Astrocyte (in vitro differentiated cells and primary cell): ENCODE results near the gene CDX2. TPM values are rescaled to one million over a fixed set of nuclear protein-coding genes. Genes with fewer than 3 reads are reported as not detected.

ENCODE experiments used
- DNase-seq: peaks from one replicate; pipeline ENCODE4 v3.0.0-alpha.2; 2010; ENCODE audit warnings: low read depth
- FAIRE-seq: peaks from 2 replicates; lab custom pipeline; 2011; peaks lifted over from hg19 to GRCh38; lab: Jason Lieb, UNC
- H2AFZ ChIP-seq: 2 replicates; pipeline ENCODE4 v1.6.0; 2012; ENCODE audit warnings: low read depth, low read length, inconsistent platforms
- H3K27ac ChIP-seq: 2 replicates; pipeline ENCODE4 v1.5.1; 2011; ENCODE audit warnings: low read depth, low read length, inconsistent platforms
- H3K27me3 ChIP-seq: 2 replicates; pipeline ENCODE4 v1.6.0; 2011; ENCODE audit warnings: low read length, inconsistent platforms; ENCODE audit not compliant: insufficient read depth
- H3K36me3 ChIP-seq: 2 replicates; pipeline ENCODE4 v1.5.1; 2011; ENCODE audit warnings: low read length, inconsistent platforms; ENCODE audit not compliant: insufficient read depth
- H3K4me1 ChIP-seq: 2 replicates; pipeline ENCODE4 v1.5.1; 2011; ENCODE audit warnings: low read length, inconsistent platforms; ENCODE audit not compliant: insufficient read depth
- H3K4me2 ChIP-seq: 2 replicates; pipeline ENCODE4 v1.6.0; 2012; ENCODE audit warnings: low read length, inconsistent platforms
- H3K4me3 ChIP-seq: 2 replicates; pipeline ENCODE4 v1.5.1; 2011; ENCODE audit warnings: low read depth, mild to moderate bottlenecking, low read length, inconsistent platforms; ENCODE audit not compliant: insufficient read depth
- H3K79me2 ChIP-seq: 2 replicates; pipeline ENCODE4 v1.6.0; 2012; ENCODE audit warnings: mild to moderate bottlenecking, low read length, inconsistent platforms; ENCODE audit not compliant: insufficient read depth
- H3K9ac ChIP-seq: 2 replicates; pipeline ENCODE4 v1.6.0; 2012; ENCODE audit warnings: mild to moderate bottlenecking, low read length, inconsistent platforms
- H3K9me3 ChIP-seq: 2 replicates; pipeline ENCODE4 v1.5.1; 2012; ENCODE audit warnings: low read depth, mild to moderate bottlenecking, low read length, inconsistent platforms; ENCODE audit not compliant: insufficient read depth
- H4K20me1 ChIP-seq: 2 replicates; pipeline ENCODE4 v1.6.0; 2012; ENCODE audit warnings: low read length, inconsistent platforms; ENCODE audit not compliant: insufficient read depth
- H3K27ac Mint-ChIP-seq: one replicate; pipeline ENCODE4 v1.8.0; 2021; ENCODE audit warnings: mild to moderate bottlenecking, mixed read lengths; ENCODE audit not compliant: unreplicated experiment
- H3K27me3 Mint-ChIP-seq: one replicate; pipeline ENCODE4 v1.8.0; 2021; ENCODE audit warnings: low read depth, mixed read lengths; ENCODE audit not compliant: unreplicated experiment
- H3K36me3 Mint-ChIP-seq: one replicate; pipeline ENCODE4 v1.8.0; 2021; ENCODE audit warnings: low read depth, mixed read lengths; ENCODE audit not compliant: unreplicated experiment
- H3K4me1 Mint-ChIP-seq: one replicate; pipeline ENCODE4 v1.8.0; 2021; ENCODE audit warnings: low read depth, mixed read lengths; ENCODE audit not compliant: unreplicated experiment
- H3K4me3 Mint-ChIP-seq: one replicate; pipeline ENCODE4 v1.8.0; 2021; ENCODE audit warnings: mild to moderate bottlenecking, moderate library complexity, mixed read lengths; ENCODE audit not compliant: unreplicated experiment
- H3K9me3 Mint-ChIP-seq: one replicate; pipeline ENCODE4 v1.8.0; 2021; ENCODE audit warnings: mild to moderate bottlenecking, mixed read lengths; ENCODE audit not compliant: unreplicated experiment
- EZH2 ChIP-seq: IDR thresholded peaks from 2 replicates; pipeline ENCODE4 v1.6.1; 2012; ENCODE audit warnings: mild to moderate bottlenecking, low read length, inconsistent platforms; ENCODE audit not compliant: insufficient read depth
- total RNA-seq: library from RNA; stranded (reverse); gene quantifications from 2 replicates; pipeline ENCODE4 v1.2.1, GENCODE V29; 2021
- TF ChIP-seq, protein P1 (sequence below): IDR thresholded peaks from 2 replicates; pipeline ENCODE4 v1.5.1; 2011; ENCODE audit warnings: low read depth, mild to moderate bottlenecking, inconsistent platforms, low read length, moderate library complexity; ENCODE audit not compliant: insufficient read depth

Gene CDX2
- total RNA-seq, 1 donor from 2014 or later, result not detected

DNA sequence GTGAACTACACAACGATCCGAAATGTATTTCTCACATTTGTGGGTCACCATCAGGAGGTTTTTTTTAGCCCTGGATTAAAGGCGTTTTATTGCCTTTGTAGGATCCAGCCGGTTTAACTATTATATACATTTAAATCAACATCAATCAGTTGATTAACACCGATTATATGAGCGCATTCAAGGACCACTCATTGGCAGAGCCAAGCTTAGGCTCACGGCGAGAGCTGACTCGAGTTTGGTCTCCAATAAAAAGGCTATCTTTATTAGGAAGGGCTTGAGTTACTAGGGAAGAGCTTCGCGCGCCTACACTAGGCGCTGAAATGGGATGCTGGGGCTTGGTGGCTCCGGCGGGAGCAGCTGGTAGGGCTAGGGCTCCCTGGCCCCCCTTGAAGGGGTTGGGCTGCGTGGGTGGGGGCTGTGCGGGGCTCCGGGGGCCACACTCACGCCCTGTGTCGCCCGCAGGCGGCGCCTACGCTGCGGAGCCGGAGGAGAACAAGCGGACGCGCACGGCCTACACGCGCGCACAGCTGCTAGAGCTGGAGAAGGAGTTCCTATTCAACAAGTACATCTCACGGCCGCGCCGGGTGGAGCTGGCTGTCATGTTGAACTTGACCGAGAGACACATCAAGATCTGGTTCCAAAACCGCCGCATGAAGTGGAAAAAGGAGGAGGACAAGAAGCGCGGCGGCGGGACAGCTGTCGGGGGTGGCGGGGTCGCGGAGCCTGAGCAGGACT, 45.2 kb downstream of the CDX2 start:
- peaks cover 4% of the 10 kb centered on the region for H3K4me1 ChIP-seq
- H3K9me3 ChIP-seq, result no peaks in the 10 kb centered on the region
- H3K9ac ChIP-seq, result no peak overlapping the region
- H3K4me2 ChIP-seq, result no peak overlapping the region
- no peak overlapping the region for H3K27ac ChIP-seq
- FAIRE-seq (no peak), DNase-seq (no peak)
- Mint-ChIP-seq H3K27me3 (peaks cover 83% of the 10 kb centered on the region), H3K4me1 (no peaks in the 10 kb centered on the region), H3K4me3 (no peak overlapping the region), H3K36me3 (no peaks in the 10 kb centered on the region), H3K27ac (peak overlapping the region; percentile 66), H3K9me3 (peaks cover 27% of the 10 kb centered on the region)
- H2AFZ ChIP-seq, result no peak overlapping the region
- no peaks in the 10 kb centered on the region for H3K79me2 ChIP-seq
- TF ChIP-seq, protein P1, sequence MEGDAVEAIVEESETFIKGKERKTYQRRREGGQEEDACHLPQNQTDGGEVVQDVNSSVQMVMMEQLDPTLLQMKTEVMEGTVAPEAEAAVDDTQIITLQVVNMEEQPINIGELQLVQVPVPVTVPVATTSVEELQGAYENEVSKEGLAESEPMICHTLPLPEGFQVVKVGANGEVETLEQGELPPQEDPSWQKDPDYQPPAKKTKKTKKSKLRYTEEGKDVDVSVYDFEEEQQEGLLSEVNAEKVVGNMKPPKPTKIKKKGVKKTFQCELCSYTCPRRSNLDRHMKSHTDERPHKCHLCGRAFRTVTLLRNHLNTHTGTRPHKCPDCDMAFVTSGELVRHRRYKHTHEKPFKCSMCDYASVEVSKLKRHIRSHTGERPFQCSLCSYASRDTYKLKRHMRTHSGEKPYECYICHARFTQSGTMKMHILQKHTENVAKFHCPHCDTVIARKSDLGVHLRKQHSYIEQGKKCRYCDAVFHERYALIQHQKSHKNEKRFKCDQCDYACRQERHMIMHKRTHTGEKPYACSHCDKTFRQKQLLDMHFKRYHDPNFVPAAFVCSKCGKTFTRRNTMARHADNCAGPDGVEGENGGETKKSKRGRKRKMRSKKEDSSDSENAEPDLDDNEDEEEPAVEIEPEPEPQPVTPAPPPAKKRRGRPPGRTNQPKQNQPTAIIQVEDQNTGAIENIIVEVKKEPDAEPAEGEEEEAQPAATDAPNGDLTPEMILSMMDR, result no peak
- peak; percentile 66 for TF ChIP-seq EZH2
- H3K27me3 ChIP-seq, result peaks cover 93% of the 10 kb centered on the region
- no peak overlapping the region for H3K4me3 ChIP-seq
- H4K20me1 ChIP-seq, result no peaks in the 10 kb centered on the region
- H3K36me3 ChIP-seq, result no peaks in the 10 kb centered on the region

GRCh38 chr13:27922883-27923612, 46.1 kb downstream of the CDX2 start:
- Mint-ChIP-seq H3K4me3 (no peak overlapping the region), H3K4me1 (no peaks in the 10 kb centered on the region), H3K36me3 (no peaks in the 10 kb centered on the region), H3K27me3 (peaks cover 83% of the 10 kb centered on the region), H3K9me3 (peaks cover 30% of the 10 kb centered on the region), H3K27ac (peak overlapping the region; percentile 66)
- H3K4me2 ChIP-seq, result no peak overlapping the region
- H3K36me3 ChIP-seq, result no peaks in the 10 kb centered on the region
- H3K79me2 ChIP-seq, result no peaks in the 10 kb centered on the region
- DNase-seq, result no peak
- H4K20me1 ChIP-seq, result no peaks in the 10 kb centered on the region
- TF ChIP-seq EZH2, result no peak
- TF ChIP-seq, protein P1, result no peak
- no peak overlapping the region for H2AFZ ChIP-seq
- no peak overlapping the region for H3K9ac ChIP-seq
- H3K4me3 ChIP-seq, result no peak overlapping the region
- no peaks in the 10 kb centered on the region for H3K9me3 ChIP-seq
- H3K4me1 ChIP-seq, result peaks cover 4% of the 10 kb centered on the region
- no peak for FAIRE-seq
- no peak overlapping the region for H3K27ac ChIP-seq
- H3K27me3 ChIP-seq, result peaks cover 93% of the 10 kb centered on the region
